Nephron (organoid): ENCODE measurements around the gene VPS8.

Experiments
- H3K27ac Mint-ChIP-seq, 3 experiments: 2 replicates each; pipeline ENCODE4 v1.8.0; 2020; ENCODE audit warnings: mixed read lengths in 3 of 3, mild to moderate bottlenecking in 2 of 3, moderate library complexity in 1 of 3
- H3K27me3 Mint-ChIP-seq: 2 replicates; pipeline ENCODE4 v1.8.0; 2021; ENCODE audit warnings: low read depth, mild to moderate bottlenecking, moderate library complexity, mixed read lengths
- H3K36me3 Mint-ChIP-seq: 2 replicates; pipeline ENCODE4 v1.8.0; 2020; ENCODE audit warnings: low read depth, mixed read lengths
- H3K4me1 Mint-ChIP-seq: 2 replicates; pipeline ENCODE4 v1.8.0; 2020; ENCODE audit warnings: mixed read lengths
- H3K4me3 Mint-ChIP-seq, 3 experiments: 2 replicates each; pipeline ENCODE4 v1.8.0; 2020; ENCODE audit warnings: mild to moderate bottlenecking in 3 of 3, mixed read lengths in 3 of 3, moderate library complexity in 2 of 3
- H3K9me3 Mint-ChIP-seq: 2 replicates; pipeline ENCODE4 v1.8.0; 2020; ENCODE audit warnings: mixed read lengths
- CTCF ChIP-seq, 3 experiments: fragments of 200-600 bp; sonication (generic); IDR thresholded peaks; one replicate each; pipeline ENCODE4 v1.5.0; 2021; ENCODE audit warnings: antibody characterized with exemption in 3 of 3; ENCODE audit not compliant: unreplicated experiment in 3 of 3

VPS8 gene

DNA sequence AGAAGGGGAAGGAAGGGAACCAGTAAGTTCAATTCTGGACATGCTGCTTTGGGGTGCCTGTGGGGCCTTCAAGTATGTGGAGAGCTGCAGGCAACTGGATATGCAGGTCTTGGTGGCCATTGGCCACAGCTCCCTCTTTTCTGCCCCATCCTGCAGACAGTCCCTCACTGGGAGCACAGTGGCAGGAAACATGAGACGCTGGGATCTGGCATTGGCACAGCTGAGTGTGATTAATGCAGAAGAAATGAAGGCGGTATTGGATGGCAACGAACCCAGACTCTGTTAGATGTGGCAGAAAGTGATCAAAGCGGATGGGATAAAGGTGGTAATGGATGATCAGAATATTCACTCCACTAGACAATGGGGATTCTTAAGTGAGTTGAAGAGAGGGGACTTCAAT, 23.2 kb upstream of the VPS8 start:
- Mint-ChIP-seq H3K27ac (no peak overlapping the region), H3K27me3 (peaks cover 5% of the 10 kb centered on the region), H3K4me3 (no peak overlapping the region), H3K36me3 (no peaks in the 10 kb centered on the region), H3K4me1 (peaks cover 29% of the 10 kb centered on the region), H3K9me3 (no peaks in the 10 kb centered on the region)
- TF ChIP-seq CTCF (IDR thresholded peaks at IDR 0.05; ENCODE audit: unreplicated experiment in 3 of 3): no peak

- H3K27ac Mint-ChIP-seq: no peak overlapping the region
- H3K27me3 Mint-ChIP-seq: peaks cover 5% of the 10 kb centered on the region
- no peaks in the 10 kb centered on the region for H3K9me3 Mint-ChIP-seq
- H3K4me3 Mint-ChIP-seq: no peak overlapping the region
- H3K4me1 Mint-ChIP-seq: peaks cover 29% of the 10 kb centered on the region
- no peaks in the 10 kb centered on the region for H3K36me3 Mint-ChIP-seq
- TF ChIP-seq CTCF (IDR thresholded peaks at IDR 0.05; ENCODE audit: unreplicated experiment in 3 of 3): no peak
Measured at GRCh38 chr3:184789314-184789998, 22.5 kb upstream of the VPS8 start.

GRCh38 chr3:184791171-184791570, 20.8 kb upstream of the VPS8 start:
- H3K9me3 Mint-ChIP-seq: no peaks in the 10 kb centered on the region
- no peak overlapping the region for H3K27ac Mint-ChIP-seq
- no peak overlapping the region for H3K4me3 Mint-ChIP-seq
- H3K4me1 Mint-ChIP-seq: peaks cover 17% of the 10 kb centered on the region
- TF ChIP-seq CTCF (IDR thresholded peaks at IDR 0.05; ENCODE audit: unreplicated experiment in 3 of 3): no peak
- H3K27me3 Mint-ChIP-seq: peaks cover 5% of the 10 kb centered on the region
- no peaks in the 10 kb centered on the region for H3K36me3 Mint-ChIP-seq

DNA sequence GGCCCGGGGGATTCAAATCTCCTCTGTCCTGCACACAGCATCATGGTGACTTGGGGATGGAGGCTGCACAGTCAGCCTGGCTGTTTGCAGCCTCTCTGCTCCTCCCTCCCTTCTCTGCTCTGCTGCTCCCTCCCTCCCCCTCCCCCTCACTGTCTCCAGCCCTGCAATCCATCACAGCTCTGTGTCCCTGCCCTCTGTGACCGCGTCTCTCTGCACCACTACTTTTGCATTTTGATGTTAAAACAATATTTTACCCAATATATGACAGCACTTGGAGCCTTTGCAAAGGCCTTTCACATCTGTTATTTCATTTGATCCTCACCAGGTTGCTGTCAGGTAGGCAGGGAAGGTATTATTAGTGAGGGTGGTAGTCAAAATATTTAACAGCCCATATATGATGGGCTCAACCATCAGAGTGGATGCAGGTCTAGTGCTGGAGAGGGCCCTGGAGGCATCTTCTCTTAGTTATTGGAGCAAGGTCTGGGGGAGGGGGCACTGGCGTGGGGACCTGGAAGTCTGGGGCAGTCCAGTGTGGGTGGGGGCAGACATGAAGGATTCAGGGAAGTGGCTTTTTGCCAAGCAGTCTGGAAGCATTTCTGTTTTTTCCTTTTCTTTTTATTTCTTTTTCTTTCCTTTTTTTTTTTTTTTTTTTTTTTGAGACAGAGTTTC, 16.3 kb upstream of the VPS8 start:
- no peak for TF ChIP-seq CTCF (IDR thresholded peaks at IDR 0.05; ENCODE audit: unreplicated experiment in 3 of 3)
- Mint-ChIP-seq H3K4me1 (peaks cover 13% of the 10 kb centered on the region), H3K36me3 (no peaks in the 10 kb centered on the region), H3K27ac (peak overlapping the region in 1 of 3 experiments; percentile 40), H3K4me3 (no peak overlapping the region), H3K27me3 (peaks cover 8% of the 10 kb centered on the region), H3K9me3 (no peaks in the 10 kb centered on the region)

- Mint-ChIP-seq H3K9me3 (no peaks in the 10 kb centered on the region), H3K27me3 (peaks cover 8% of the 10 kb centered on the region), H3K4me1 (peaks cover 19% of the 10 kb centered on the region), H3K4me3 (no peak overlapping the region), H3K36me3 (no peaks in the 10 kb centered on the region), H3K27ac (no peak overlapping the region)
- TF ChIP-seq CTCF (IDR thresholded peaks at IDR 0.05; ENCODE audit: unreplicated experiment in 3 of 3): no peak
Measured at GRCh38 chr3:184796551-184796950, 15.4 kb upstream of the VPS8 start.

DNA sequence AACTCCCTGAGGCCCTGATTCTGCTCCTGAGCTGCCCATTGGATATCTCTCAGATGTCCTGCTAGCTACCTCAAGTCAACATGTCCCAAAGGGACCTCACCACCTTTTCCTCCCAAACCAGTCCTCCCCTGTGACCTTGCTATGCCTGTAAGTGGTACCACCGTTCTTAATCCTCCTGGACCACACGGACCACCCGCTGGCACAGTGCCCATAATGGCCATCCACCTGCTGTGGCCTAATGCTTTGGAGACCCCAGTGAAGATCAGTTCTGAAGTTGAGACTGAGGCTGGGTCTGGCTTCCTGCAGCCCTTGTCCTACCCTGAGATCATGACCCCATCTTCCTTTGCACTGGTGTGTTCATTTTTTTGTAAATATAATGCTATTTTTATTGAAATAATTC, 15.0 kb upstream of the VPS8 start:
- no peaks in the 10 kb centered on the region for H3K9me3 Mint-ChIP-seq
- TF ChIP-seq CTCF (IDR thresholded peaks at IDR 0.05; ENCODE audit: unreplicated experiment in 3 of 3): no peak
- peaks cover 6% of the 10 kb centered on the region for H3K27me3 Mint-ChIP-seq
- H3K36me3 Mint-ChIP-seq: no peaks in the 10 kb centered on the region
- H3K4me1 Mint-ChIP-seq: peaks cover 19% of the 10 kb centered on the region
- no peak overlapping the region for H3K27ac Mint-ChIP-seq
- H3K4me3 Mint-ChIP-seq: no peak overlapping the region
